ENCODE data around the gene DISP2.

DISP2 gene

GRCh38 chr15:40427188-40427587, 69.2 kb downstream of the DISP2 start:
- DNase-seq = no peak

- no peak for DNase-seq
Measured at GRCh38 chr15:40428185-40428584, 70.2 kb downstream of the DISP2 start.

Data from CD4-positive, alpha-beta T cell treated with Interferon gamma for 1 hour (primary cell).